ENCODE measurements around the gene INSIG2.

The INSIG2 gene

GRCh38 chr2:118146315-118147283 lies 58.3 kb downstream of the INSIG2 start:
- TF ChIP-seq POLR2A (IDR thresholded peaks at IDR 0.05; ENCODE audit: low read length) = no peak
- no peak for TF ChIP-seq GATA1 (IDR thresholded peaks at IDR 0.05; ENCODE audit: low read depth, low read length)
- DNase-seq = no peak

DNA sequence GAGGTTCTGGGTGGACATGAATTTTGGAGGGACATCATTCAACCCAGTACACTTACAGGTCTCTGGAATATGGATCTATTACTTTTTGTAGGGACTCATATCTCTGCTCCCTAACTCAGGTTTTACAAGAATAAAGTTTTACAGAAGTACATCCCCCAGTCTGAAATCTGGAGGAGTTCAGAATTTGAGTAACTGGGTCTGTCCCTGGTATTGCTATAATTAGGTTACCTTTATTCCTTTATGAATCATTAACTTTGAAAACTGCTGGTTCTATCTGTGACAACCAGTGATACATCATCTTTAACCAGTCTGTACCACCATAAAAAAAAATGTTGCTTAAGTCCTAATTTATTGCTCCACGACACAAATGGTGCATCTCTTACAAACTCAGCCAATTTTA lies 59.9 kb downstream of the INSIG2 start:
- TF ChIP-seq GATA1 (IDR thresholded peaks at IDR 0.05; ENCODE audit: low read depth, low read length) (no peak), POLR2A (IDR thresholded peaks at IDR 0.05; ENCODE audit: low read length) (no peak)

GRCh38 chr2:118148809-118149208 lies 60.5 kb downstream of the INSIG2 start:
- no peak for TF ChIP-seq POLR2A (IDR thresholded peaks at IDR 0.05; ENCODE audit: low read length)
- TF ChIP-seq GATA1 (IDR thresholded peaks at IDR 0.05; ENCODE audit: low read depth, low read length) = no peak
- DNase-seq = no peak

More for the DNA sequence above, 59.9 kb downstream of the INSIG2 start:
- no peak for DNase-seq

GRCh38 chr2:118150294-118150693 lies 62.0 kb downstream of the INSIG2 start:
- no peak for TF ChIP-seq GATA1 (IDR thresholded peaks at IDR 0.05; ENCODE audit: low read depth, low read length)
- TF ChIP-seq POLR2A (IDR thresholded peaks at IDR 0.05; ENCODE audit: low read length) = no peak
- DNase-seq = no peak

DNA sequence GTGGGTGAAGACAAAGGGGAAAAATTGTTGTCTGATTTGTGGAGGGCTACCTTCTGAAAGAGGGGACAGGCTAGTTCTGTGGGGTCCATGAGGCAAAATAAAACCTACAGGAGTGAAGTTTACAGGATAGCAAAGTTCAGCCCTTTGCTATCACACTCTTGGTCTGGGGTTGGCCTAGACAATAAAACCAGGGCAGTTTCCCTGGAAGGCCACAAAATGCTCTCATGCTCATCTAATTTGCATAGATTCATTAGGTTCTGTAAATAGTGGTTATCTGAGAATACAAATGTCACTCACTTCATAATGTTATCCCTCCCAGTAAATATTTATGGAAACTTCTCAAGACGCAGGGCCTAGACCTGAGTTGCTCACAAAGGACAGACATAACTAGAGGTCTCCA lies 63.6 kb downstream of the INSIG2 start:
- no peak for TF ChIP-seq GATA1 (IDR thresholded peaks at IDR 0.05; ENCODE audit: low read depth, low read length)
- TF ChIP-seq POLR2A (IDR thresholded peaks at IDR 0.05; ENCODE audit: low read length) = no peak
- no peak for DNase-seq

DNA sequence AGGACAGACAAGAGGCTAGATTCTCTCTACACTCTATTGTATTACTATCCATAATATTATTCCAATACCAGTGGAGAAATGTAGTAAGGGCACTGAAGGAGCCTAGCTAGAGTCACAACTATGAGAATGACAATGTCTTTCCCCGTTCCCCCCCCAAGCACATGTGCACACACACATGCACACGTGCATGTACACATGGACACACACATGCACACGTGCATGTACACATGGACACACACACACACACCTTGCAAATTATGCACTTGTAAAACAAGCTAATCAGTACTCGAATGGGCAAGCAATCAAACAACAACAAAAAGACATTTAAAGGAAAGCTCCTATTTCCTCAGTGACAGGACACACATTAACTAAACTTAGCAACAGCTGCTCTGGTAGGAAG lies 65.2 kb downstream of the INSIG2 start:
- no peak for DNase-seq
- no peak for TF ChIP-seq POLR2A (IDR thresholded peaks at IDR 0.05; ENCODE audit: low read length)
- TF ChIP-seq GATA1 (IDR thresholded peaks at IDR 0.05; ENCODE audit: low read depth, low read length) = no peak

GRCh38 chr2:118154176-118154575 lies 65.9 kb downstream of the INSIG2 start:
- no peak for DNase-seq
- TF ChIP-seq GATA1 (IDR thresholded peaks at IDR 0.05; ENCODE audit: low read depth, low read length) (no peak), POLR2A (IDR thresholded peaks at IDR 0.05; ENCODE audit: low read length) (no peak)

Data from erythroblast (primary cell).